ENCODE results near the gene CALN1. TPM values are rescaled to one million over a fixed set of nuclear protein-coding genes. Genes with fewer than 3 reads are reported as not detected.

Gene CALN1
- total RNA-seq, 4 donors from 2014 or later: under 0.01 to 0.33 (median 0.10) TPM; not detected in 1

DNA sequence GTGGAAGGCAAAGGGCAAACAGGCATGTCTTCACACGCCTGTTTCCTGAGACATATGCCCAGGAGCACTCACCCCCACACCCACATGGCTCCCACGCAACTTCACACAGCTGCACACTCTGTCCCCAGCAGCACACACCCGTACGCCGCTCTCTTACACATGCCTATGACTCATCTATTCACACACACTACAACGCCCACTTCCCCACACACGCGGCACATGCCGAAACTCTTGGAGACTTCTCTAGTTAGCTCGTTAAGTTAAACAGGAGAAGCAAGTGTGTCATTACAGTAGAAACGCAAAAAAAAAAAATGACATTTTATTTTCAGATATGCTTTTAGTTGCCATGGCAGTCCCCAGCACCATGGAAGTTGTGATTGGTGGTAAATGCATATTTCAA, 6.7 kb downstream of the CALN1 start:
- intact Hi-C loops (cut with DNase I): no loop called here
- TF ChIP-seq, protein P1, sequence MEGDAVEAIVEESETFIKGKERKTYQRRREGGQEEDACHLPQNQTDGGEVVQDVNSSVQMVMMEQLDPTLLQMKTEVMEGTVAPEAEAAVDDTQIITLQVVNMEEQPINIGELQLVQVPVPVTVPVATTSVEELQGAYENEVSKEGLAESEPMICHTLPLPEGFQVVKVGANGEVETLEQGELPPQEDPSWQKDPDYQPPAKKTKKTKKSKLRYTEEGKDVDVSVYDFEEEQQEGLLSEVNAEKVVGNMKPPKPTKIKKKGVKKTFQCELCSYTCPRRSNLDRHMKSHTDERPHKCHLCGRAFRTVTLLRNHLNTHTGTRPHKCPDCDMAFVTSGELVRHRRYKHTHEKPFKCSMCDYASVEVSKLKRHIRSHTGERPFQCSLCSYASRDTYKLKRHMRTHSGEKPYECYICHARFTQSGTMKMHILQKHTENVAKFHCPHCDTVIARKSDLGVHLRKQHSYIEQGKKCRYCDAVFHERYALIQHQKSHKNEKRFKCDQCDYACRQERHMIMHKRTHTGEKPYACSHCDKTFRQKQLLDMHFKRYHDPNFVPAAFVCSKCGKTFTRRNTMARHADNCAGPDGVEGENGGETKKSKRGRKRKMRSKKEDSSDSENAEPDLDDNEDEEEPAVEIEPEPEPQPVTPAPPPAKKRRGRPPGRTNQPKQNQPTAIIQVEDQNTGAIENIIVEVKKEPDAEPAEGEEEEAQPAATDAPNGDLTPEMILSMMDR (IDR thresholded peaks at IDR 0.05): no peak
- TF ChIP-seq POLR2A (IDR thresholded peaks at IDR 0.05): no peak
- no peaks in the 10 kb centered on the region for H3K4me1 ChIP-seq
- H3K27me3 ChIP-seq: no peaks in the 10 kb centered on the region
- WGBS, 2 donors: 80 to 85% methylated on average over 11 of the region's 11 CpGs
- DNase-seq: no peak
- H3K9me3 ChIP-seq: no peaks in the 10 kb centered on the region
- no peaks in the 10 kb centered on the region for H3K36me3 ChIP-seq
- H3K27ac ChIP-seq: no peak overlapping the region
- H3K4me3 ChIP-seq (replicated peaks in 1 of 3): no peak overlapping the region

DNA sequence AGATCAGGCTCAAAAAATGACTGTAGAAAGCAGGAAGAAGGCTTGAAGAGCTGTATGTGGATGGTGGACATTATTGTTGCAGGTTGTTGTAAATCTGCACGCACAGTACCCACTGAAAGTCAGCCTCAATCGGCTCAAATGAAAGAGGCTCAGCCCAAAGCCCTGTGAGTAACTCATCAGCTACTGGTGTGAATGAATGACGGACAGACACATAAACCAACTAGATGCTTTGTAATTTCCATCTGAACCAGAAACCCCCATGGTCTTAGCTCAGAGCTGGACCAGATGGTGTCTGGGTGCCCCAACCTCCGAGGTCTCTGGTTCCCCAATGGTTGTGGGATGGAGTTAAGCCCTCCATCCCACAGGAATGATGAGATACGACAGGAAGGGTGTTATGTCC, 7.4 kb downstream of the CALN1 start:
- H3K4me3 ChIP-seq (replicated peaks in 1 of 3): no peak overlapping the region
- no peaks in the 10 kb centered on the region for H3K4me1 ChIP-seq
- H3K27me3 ChIP-seq: no peaks in the 10 kb centered on the region
- 88 to 94% methylated on average over 5 of the region's 5 CpGs for WGBS, 2 donors
- no peaks in the 10 kb centered on the region for H3K9me3 ChIP-seq
- no peak overlapping the region for H3K27ac ChIP-seq
- H3K36me3 ChIP-seq: no peaks in the 10 kb centered on the region
- intact Hi-C loops (cut with DNase I): no loop called here
- no peak for TF ChIP-seq POLR2A (IDR thresholded peaks at IDR 0.05)
- TF ChIP-seq, protein P1 (IDR thresholded peaks at IDR 0.05): no peak
- DNase-seq: no peak

DNA sequence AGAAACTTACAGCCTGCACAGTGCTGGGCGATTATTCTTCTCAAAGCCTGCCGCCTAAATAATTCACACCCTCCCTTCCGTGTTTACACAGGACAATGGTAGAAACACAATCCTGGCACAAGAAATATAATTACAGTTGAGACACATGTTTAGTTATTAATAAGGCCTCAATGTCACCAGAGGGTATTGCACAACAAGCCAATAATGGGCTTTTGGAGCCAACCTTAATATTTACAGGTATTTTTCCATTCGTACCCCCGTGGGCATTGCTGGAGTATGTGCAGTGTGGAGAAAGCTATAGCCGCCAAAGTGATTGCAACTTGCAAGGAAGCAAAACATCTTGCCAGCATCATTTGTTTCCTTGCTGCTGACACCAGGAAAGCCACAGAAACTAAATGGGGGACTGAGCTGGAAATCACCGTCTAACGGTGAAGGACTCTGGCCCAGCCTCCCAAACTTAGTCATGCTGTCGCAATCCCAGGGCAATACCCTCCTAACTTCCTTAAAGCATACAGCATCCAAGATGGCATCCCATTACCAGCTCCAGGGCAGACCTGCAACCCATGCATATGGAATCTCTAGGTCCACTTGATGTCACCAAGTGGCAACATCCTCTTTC, 8.6 kb downstream of the CALN1 start:
- 86 to 90% methylated on average over 8 to 9 of the region's 9 CpGs for WGBS, 2 donors
- no peak for DNase-seq
- no peak overlapping the region for H3K4me3 ChIP-seq (replicated peaks in 1 of 3)
- intact Hi-C loops (cut with DNase I): no loop called here
- H3K27ac ChIP-seq: no peak overlapping the region
- TF ChIP-seq, protein P1 (IDR thresholded peaks at IDR 0.05): no peak
- TF ChIP-seq POLR2A (IDR thresholded peaks at IDR 0.05): no peak
- no peaks in the 10 kb centered on the region for H3K36me3 ChIP-seq
- H3K27me3 ChIP-seq: no peaks in the 10 kb centered on the region
- no peaks in the 10 kb centered on the region for H3K4me1 ChIP-seq
- no peaks in the 10 kb centered on the region for H3K9me3 ChIP-seq

DNA sequence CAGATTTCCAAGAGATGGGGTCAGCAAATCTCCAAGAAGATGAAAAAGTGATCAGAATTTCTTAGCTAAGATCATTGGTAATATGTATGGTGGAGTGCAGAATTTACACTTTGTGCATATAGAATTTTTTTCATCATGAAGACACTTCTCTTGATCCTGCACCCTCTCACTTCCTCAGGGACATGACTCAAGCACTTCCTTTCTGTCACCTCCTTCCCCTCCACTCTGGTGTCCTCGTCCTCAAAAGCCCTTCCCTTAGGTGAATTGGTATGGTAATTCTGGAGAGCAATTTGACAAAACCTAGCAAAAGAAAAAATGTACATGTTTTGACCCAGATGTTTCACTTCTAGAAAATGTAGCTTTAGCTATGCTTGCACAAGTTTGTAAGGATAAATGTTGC, 18.1 kb downstream of the CALN1 start:
- intact Hi-C loops (cut with DNase I): no loop called here
- Histone ChIP-seq H3K9me3 (no peaks in the 10 kb centered on the region), H3K36me3 (no peaks in the 10 kb centered on the region), H3K27me3 (no peaks in the 10 kb centered on the region), H3K27ac (no peak overlapping the region), H3K4me3 (replicated peaks in 1 of 3) (no peak overlapping the region), H3K4me1 (no peaks in the 10 kb centered on the region)
- no peak for TF ChIP-seq POLR2A (IDR thresholded peaks at IDR 0.05)
- TF ChIP-seq, protein P1 (IDR thresholded peaks at IDR 0.05): no peak
- no peak for DNase-seq
- 39 to 45% methylated on average over 1 of the region's 1 CpG for WGBS, 2 donors

DNA sequence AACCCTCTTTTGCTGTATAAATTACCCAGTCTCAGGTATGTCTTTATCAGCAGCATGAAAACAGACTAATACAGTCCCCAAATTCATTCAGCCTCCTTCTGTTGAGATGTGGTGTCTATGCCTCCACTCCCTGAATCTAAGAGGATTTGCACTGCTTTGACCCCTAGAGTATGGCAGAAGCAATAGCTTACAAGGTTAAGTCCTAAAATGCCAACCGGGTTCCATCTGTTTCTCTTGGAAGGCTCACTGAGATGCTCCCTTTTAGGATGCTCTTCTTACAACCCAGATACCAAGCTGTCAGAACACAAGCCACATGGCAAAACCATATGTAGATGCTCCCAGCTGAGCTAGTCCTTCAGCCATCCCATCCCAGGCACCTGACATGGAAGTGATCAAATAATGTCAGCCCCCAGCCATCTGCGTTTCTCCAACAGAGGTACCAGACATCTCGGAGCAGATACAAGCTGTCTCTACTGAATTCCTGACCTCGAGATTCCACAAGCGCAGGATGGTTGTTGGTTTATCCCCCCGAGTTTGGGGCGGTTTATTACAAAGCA, 20.2 kb downstream of the CALN1 start:
- Histone ChIP-seq H3K36me3 (no peaks in the 10 kb centered on the region), H3K4me3 (replicated peaks in 1 of 3) (no peak overlapping the region), H3K9me3 (no peaks in the 10 kb centered on the region), H3K27ac (no peak overlapping the region), H3K4me1 (no peaks in the 10 kb centered on the region), H3K27me3 (no peaks in the 10 kb centered on the region)
- DNase-seq: no peak
- 95 to 96% methylated on average over 7 of the region's 7 CpGs for WGBS, 2 donors
- no peak for TF ChIP-seq POLR2A (IDR thresholded peaks at IDR 0.05)
- TF ChIP-seq, protein P1 (IDR thresholded peaks at IDR 0.05): no peak
- intact Hi-C loops (cut with DNase I): no loop called here
